Fibroblast of pulmonary artery (primary cell): Measurements from ENCODE around the gene ADK.

Experiments
- DNase-seq: peaks from one replicate; pipeline ENCODE4 v3.0.0-alpha.2; 2010; ENCODE audit warnings: low read depth
- H3K4me3 ChIP-seq: replicated peaks from 2 replicates; pipeline ENCODE4 v1.5.1; 2011; ENCODE audit warnings: low read depth, mild to moderate bottlenecking, control low read depth, low read length, moderate library complexity
- CTCF ChIP-seq: IDR thresholded peaks from 2 replicates; pipeline ENCODE4 v1.5.1; 2011; ENCODE audit warnings: mild to moderate bottlenecking, control low read depth, low read length, inconsistent platforms; ENCODE audit errors: missing control alignments

The ADK gene

GRCh38 chr10:74167443-74167842 lies 16.4 kb downstream of the ADK start:
- no peak for TF ChIP-seq CTCF
- DNase-seq = no peak
- H3K4me3 ChIP-seq = no peak overlapping the region

GRCh38 chr10:74171625-74172024 lies 20.6 kb downstream of the ADK start:
- no peak overlapping the region for H3K4me3 ChIP-seq
- no peak for TF ChIP-seq CTCF
- DNase-seq = no peak

GRCh38 chr10:74174521-74174920 lies 23.5 kb downstream of the ADK start:
- no peak for TF ChIP-seq CTCF
- H3K4me3 ChIP-seq = no peak overlapping the region
- DNase-seq = no peak

- peak overlapping the region; percentile 91 for H3K4me3 ChIP-seq
- DNase-seq = no peak
- TF ChIP-seq CTCF = no peak
Observed at GRCh38 chr10:74175510-74176379, 24.7 kb downstream of the ADK start.

GRCh38 chr10:74176380-74177139 lies 25.5 kb downstream of the ADK start:
- peak overlapping the region; percentile 91 for H3K4me3 ChIP-seq
- DNase-seq = peak; percentile 94
- no peak for TF ChIP-seq CTCF

- no peak for TF ChIP-seq CTCF
- DNase-seq = no peak
- peak overlapping the region; percentile 91 for H3K4me3 ChIP-seq
Observed at GRCh38 chr10:74177140-74177677, 26.2 kb downstream of the ADK start.
